Measurements from ENCODE around the gene SEPTIN8.
"Not testable (repeated sequence)": the region's sequence is repeated elsewhere in the genome, so short reads cannot be mapped to it uniquely, and the experiment has no call there.

Gene SEPTIN8

DNA sequence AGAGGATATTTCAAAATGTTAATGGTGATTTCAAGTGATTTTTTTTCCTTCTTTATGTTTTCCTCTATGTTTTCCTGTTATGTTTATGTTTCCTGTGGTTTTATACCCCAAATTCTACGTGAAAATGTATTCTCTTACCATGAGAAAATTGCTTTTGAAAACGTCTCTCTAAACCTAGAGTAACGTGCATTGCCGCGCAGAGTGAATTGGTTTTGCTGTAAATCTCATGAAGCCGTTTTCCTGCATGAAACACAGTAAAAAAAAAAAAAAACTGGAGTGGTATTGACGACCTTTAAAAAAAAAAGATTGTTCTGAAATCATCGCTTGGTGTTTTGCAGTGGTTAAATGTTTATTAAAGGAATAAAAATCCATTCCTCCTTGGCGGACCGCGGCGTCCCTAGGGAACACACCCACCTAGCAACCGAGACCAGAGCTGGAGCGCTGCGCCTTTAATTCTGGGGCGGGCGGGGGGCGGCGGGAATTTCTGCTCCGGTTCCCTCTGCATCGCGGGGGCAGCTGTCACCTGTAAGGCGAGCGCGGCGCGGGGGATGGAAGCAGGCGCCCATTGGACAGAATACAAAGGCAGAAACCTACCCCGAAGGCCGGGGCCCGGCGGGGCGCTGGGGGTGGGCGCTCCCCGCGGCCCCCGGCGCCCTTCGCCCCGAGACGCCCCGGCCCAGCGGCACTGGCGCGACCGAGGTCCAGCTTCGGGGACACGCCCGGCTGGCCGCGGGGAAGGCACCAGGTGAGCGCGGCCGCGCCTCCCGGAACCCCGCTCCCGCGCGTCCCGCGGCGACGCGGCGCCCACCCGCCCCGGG is 36.0 kb upstream of the SEPTIN8 start, which contains the start of gene SOWAHA:
Gene SOWAHA (plus strand): TSS at position 522 of the 818 bp plus-strand sequence. CDS start 320 bp downstream, outside the sequence.
- DNase-seq: peak; percentile 31

DNA sequence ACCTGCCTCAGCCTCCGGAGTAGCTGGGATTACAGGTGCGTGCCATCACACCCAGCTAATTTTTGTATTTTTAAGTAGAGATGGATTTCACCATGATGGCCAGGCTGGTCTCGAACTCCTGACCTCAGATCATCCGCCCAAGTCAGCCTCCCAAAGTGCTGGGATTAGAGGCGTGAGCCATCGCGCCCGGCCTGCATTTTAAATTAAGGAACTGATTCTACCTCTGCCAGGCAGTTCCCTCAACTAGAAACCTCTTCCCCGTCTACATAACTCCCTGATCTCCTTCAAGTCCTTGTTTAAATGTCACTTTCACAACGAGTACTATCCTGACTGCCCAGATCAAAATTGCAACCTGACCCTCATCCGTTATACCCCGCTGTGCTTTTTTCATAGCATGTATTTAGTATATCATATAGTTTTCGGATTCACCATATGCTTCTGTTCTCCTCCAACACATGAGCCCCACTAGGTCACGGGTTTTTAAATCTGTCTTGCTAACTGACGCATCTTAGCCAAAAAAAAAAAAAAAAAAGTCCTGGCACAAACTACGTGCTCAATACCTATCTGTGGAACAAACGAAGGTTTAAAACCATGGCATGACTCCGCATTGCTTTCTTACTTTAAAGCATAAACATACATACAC is 35.2 kb upstream of the SEPTIN8 start:
- no peak for DNase-seq

DNA sequence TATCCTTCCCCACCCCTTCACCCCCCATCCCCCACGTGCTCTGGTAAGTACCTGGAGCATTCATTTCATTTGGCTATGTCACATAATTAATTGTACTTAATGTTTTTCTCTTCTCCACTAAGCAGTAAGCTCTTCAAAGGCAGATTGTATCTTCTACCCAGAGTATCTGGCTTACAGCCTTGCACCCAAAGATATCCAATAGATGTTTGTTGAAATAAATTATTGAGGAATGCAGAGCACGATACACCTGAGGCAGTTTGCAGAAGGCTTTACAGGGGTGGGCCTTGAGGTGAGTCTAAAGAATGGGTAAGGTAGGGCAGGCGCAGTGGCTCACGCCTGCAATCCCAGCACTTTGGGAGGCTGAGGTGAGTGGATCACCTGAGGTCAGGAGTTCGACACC is 33.6 kb upstream of the SEPTIN8 start:
- no peak for DNase-seq

DNA sequence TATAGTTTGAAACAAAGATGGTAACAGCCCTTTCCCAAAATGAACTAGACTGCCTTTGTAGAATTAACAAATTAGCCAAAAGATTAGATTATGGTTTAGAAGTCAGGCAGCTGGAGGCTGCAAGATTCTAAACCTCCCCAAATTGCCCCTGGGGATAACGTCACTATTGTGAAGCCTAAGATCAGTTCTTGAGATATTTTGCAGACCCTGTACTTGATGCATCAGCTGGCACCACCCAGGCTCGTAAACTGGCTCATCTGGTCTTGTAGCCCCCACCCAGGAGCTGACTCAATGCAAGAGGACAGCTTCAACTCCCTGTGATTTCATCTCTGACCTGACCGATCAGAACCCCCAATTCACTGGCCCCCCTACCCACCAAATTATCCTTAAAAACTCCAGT is 31.8 kb upstream of the SEPTIN8 start:
- no peak for DNase-seq

DNA sequence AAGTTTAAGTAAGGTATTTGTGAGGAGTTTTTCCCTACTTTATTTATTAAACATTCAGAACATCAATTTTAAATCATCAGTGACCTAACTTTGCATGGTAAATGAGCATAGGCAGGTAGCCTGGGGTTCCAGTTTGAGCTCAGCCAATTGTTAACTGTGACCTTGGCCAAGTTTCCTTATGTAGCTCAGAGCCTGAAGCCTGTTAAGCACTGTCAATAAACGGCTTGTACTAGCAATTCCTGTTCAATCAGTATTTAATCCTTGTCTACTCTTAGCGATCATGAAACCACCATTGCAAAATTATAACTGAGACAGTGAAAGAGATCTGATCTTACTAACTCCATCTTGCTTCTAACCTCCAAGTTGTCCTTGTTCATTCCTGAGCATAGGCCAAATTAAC is 31.4 kb upstream of the SEPTIN8 start:
- DNase-seq: no peak

DNA sequence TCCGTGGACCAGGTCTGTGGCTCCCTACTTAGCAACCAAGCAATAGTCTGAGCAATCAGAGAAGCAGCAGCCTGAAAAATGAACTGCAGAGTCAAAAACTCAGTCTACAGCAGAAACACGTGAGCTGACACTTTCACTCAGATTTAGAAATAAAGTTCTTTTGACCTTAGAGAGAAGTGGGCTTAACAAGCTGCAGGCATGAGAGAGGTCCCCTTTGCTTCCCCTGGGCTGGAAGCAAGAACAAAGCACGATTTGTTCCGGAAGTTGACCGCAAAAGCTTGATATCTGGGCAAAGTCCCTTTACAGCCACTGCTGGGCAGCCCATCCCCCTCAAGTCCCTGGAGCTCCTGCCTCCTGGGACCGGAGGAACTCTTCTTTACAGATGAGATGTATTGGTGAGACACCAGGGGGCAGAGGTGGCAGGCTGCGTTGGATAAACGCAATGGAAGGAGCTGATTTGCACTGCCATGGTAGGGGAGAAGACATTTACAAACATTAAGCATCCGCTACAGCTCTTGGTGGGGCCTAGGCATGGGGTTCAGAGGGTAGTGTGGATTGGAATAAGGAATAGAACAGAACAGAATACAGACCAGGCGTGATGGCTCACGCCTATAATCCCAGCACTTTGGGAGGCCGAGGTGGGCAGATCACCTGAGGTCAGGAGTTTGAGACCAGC is 30.3 kb upstream of the SEPTIN8 start:
- no peak for DNase-seq

DNA sequence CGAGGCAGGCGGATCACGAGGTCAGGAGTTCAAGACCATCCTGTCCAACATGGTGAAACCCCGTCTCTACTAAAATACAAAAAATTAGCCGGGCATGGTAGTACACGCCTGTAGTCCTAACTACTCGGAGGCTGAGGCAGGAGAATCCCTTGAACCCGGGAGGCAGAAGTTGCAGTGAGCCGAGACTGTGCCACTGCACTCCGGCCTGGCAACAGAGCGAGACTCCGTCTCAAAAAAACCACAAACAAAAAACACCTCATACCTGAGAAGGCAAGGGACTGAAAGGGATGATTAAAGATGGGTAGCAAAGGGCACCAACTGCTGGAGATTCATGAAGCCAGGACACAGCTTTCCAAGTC is 29.7 kb upstream of the SEPTIN8 start:
- DNase-seq: not testable (repeated sequence)

DNA sequence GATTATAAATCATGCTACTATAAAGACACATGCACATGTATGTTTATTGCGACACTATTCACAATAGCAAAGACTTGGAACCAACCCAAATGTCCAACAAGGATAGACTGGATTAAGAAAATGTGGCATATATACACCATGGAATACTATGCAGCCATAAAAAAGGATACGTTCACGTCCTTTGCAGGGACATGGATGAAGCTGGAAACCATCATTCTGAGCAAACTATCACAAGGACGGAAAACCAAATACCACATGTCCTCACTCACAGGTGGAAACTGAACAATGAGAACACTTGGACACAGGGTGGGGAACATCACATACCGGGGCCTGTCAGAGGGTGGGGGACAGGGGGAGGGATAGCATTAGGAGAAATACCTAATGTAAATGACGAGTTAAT is 28.8 kb upstream of the SEPTIN8 start:
- not testable (repeated sequence) for DNase-seq

DNA sequence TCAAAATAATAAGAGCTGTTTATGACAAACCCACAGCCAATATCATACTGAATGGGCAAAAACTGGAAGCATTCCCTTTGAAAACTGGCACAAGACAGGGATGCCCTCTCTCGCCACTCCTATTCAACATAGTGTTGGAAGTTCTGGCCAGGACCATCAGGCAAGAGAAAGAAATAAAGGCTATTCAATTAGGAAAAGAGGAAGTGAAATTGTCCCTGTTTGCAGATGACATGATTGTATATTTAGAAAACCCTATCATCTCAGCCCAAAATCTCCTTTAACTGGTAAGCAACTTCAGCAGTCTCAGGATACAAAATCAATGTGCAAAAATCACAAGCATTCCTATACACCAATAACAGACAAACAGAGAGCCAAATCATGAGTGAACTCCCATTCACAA is 27.2 kb upstream of the SEPTIN8 start:
- DNase-seq: not testable (repeated sequence)

DNA sequence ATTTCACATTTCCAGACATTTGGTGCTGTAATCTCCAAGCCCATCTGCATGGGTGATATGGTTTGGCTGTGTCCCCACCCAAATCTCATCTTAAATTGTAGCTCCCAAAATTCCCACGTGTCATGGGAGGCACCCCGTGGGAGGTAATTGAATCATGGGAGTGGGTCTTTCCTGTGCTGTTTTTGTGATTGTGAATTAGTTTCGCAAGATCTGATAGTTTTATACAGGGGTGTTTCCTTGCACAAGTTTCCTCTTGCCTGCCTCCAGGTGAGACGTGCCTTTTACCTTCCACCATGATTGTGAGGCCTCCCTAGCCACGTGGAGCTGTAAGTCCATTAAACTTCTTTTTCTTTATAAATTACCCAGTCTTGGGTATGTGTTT is 25.6 kb upstream of the SEPTIN8 start:
- not testable (repeated sequence) for DNase-seq

DNA sequence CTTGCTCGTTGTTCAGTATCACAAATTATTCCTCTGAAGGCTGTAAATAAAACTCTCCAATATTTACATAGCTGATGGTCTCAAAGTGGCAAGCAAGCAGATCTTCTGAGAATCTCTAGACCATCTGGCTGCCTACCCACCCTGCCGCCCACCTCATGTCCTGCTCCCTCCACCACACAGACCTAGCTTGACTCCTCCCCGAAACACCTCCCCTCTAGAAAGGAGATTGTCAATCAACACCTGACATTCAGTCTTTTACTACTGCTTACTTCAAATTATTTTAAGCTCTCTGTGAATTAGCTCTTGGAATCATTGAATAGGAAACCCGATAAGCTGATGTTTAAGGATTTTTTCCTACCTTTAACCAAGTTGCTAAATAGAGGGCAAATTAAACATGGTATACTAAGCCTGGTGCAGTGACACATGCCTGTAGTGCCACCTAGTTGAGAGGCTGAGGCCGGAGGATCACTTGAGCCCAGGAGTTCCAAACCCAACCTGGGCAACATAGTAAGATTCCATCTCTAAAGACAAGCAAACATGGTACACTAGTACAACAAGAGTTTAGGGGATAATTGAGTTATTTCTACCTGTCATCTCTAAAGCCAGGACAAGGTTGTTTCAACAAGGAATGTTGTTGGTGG is 25.1 kb upstream of the SEPTIN8 start:
- no peak for DNase-seq

DNA sequence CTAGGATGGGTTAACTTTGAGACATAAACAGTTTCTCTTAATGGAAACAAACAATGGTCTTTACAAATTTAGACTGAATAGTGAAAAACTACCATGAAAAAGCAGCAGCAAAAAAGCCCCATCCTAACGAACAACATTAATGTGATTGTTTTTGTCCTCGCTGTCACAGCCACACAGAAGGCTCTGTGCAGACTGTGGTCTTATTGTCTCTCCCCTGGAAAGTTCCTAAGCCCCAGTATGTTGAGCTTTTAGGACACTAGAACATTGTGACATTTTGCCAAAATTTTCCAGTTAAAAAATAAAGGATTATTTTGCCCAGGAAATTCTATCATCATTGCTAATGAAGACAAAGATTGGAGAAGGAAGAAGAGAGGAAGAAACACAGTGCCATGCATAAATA is 23.5 kb upstream of the SEPTIN8 start:
- DNase-seq: no peak

DNA sequence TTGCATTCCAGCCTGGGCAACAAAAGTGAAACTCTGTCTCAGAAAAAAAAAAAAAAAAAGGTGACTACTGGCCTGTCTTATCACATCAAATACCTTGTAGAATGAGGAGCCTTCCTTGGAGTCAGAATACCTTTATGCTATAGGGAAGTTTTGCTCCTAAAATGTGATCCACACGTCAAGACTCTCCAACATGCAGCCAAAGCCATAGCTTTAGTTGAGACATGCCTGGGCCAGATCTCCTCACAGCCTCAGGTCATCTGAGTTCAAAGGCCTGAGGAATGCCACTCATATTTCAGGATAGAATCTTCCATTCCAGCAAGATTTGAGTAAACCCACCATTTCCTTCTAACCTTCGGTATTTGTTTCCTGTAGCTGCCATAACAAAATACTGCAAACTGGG is 22.4 kb upstream of the SEPTIN8 start:
- no peak for DNase-seq

DNA sequence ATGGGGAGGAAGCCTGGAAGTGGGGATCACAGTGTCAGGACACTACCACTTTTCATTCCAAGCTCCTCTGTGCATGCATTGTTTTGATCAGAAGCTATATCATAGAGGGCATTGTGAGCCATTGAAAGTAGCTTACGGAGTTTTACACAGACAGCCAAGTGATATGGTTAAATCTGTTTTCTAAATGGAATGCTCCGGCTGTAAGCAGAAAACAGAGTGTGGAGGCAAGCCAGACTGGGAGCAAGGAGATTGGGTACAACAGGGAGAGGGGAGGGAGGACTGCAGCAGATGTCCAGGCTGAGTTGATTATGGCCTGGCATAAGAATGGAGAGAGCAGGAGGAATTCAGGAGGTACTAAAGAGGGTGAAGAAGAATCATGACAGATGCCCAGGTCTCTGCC is 20.6 kb upstream of the SEPTIN8 start:
- no peak for DNase-seq

DNA sequence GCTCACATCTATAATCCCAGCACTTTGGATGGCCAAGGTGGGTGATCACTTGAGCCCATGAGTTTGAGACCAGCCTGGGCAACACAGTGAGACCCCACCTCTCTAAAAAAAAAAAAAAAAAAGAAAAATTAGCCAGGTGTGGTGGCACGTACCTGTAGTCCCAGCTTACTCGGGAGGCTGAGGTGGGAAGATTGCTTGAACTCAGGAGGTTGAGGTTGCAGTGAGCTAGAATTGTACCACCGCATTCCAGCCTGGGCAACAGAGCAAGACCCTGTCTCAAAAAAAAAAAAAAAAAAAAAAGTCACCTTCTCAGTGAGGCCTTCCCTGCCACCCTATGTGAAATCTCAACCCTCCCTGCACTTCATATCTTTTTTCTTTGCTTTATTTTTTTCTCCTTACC is 14.0 kb upstream of the SEPTIN8 start:
- no peak for DNase-seq

DNA sequence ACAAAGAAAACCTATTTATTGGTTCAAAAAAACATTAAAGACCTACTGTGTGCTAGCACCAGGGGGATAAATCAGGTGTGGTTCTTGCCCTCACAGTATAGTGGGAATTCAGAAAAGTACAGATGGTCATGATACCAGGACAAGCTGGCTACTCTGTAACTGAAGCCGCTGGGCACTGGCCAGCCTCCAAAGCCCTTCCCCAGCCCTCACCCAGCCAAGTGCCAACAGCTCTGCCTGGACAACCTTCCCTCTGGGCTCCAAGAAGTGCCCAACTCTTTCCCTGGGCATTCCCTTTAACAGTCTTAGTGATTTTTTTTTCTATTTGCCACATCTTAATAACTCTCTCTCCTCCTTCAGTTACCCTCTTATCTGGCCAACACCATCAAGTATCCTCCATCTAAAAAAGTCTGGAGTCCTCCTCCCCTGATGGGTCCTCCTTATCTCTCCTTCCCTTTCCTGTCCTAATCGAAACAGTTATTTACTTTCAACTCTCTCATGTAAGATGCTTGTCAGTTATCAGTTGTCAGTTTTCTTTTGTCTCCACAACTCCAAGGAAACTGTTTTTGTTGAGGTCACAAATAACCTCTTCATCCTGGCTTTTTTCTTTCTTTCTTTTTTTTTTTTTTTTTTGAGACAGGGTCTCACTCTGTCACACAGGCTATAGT is 13.3 kb upstream of the SEPTIN8 start:
- no peak for DNase-seq

DNA sequence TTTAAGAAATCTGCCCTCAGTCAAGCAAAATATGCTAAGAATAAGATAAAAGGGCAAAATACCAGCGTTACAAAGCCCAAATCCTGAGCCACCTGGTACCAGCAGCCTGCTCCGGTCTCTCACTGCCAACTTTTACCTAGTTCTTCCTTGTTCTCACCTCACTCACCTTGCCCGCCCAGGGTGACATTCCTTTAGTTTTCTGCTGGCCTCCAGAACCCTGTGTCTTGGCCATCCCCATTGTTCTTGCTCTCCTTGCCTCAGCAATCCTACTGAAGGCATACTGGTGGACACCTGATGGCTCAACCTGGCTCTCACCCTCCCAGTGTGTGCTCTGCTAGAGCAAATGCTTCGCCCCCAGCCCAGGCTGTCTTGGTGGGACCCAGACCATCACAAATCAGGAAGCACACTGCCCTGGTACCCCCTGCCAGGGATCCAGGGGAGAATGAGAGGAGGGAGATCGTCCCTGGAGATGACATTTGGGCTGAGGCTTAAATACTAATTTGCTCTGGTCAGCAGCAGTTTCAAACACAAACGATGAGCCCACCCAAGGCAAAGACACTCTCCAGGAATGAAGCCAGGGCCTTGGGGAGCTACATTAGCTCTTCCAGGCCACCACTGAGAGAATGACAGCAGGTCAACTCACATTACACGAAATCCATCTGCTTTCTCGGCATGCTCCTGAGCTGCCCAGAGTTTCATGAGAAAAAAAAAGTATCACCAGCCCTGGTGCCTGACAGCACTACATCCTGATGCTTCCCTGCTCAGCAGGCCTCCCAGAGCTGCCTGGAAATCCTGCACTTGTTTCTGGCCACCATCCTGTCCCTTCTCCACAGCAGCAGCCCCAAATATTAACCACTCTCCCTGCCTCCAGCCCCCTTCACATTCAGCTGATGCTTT is 12.2 kb upstream of the SEPTIN8 start:
- no peak for DNase-seq

DNA sequence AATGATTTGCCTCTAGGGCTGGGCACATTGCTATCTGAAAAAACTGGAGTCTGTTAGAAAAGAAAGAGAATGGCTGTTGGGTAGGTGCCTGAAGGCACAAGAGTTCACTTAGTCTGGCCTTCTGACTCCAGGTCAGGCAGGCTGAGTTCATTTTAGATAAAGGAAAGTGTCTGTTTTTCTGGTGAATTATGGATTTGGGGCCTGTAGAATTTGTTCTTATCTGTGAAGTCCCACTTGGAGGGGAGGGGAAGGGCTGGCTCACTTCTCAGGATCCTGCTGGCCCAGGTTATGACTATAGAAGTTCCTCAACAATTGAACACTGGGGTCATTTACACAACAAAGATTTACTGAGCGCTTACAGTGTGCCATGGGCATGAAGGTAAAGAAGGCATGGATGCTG is 11.5 kb upstream of the SEPTIN8 start:
- no peak for DNase-seq

DNA sequence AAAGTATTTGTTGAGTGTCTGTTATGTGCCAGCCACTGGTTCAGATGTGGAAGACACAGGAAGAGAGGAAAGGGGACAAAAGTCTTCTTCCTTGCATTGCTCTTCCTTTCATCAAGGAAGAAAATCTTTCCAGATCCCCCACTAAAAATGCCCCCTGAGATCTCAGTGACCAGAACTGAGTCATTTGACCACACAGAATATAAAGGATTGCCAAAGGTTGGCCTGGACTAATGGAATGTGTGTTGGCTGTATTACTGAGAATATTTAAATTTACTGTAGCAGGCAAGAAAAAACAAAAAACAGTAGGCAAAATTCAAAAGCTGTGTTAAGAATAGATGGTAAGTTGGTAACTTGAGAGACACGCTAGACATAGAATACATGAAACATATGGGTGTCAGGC is 10.0 kb upstream of the SEPTIN8 start:
- no peak for DNase-seq

DNA sequence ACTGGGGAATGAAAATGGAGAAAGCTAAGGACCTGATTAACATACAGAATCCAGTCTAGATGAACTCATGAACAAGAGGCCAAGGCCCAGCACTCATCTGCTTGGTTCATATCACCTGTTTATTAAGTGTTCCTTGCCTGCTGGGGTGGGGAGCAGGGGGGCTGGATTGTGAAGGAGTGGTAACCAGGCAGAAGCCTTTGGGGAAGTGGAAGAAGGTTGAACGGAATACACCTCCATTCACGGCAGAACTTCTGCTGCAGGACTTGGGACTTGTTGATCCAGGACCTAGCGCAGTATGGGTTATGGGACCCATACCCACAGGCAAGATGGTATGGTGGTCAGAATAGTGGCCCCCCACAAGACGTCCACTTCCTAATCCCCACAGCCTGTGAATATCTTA is 8.8 kb upstream of the SEPTIN8 start:
- no peak for DNase-seq

DNA sequence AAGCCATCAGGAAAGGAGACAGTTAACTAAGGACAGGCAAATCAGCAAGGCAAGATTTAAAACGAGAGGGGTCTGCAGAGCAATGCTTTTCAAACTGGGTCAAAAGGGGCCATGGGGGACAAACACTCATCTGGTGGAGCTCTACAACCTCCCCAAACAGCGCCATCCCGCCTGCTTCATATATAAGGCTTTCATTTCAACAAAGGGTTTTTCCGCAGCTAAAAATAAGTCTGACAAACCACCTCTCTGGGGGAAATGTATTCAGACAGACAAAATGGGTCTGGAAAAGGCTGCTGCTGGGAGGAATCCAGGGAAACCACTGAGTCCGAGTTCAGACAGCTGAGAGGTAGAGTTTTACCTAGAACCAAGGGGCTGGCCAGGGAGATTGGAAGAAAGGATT is 8.3 kb upstream of the SEPTIN8 start:
- no peak for DNase-seq

DNA sequence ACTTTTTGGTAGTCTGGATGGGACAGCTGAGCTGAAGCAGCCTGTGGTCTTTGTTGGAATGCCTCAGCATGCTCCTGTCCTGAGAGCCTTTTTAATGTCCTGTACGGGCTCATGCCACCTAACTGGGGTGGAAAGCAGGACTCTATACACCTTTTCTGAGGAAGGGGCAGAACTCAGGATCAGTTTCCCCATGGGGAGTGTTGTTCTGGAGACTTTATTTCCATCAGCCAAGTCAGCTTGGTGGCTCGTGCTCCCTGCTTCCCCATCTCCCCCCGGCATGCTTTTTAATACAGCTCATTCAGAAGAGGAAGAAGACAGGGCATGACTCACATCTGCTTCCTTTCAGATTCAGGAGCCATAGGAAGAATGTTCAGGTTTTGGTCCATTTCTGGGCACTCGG is 5.1 kb upstream of the SEPTIN8 start:
- no peak for DNase-seq

Data from CD4-positive, alpha-beta T cell treated with Interleukin-17A for 4 hours (primary cell).